HEK293 (cell line): ENCODE results near the gene CLDN24.

Experiments
- CTCF ChIA-PET: fragments of 350-600 bp; formaldehyde crosslinking; extraction: SDS; loops from one replicate; lab custom pipeline; 2021; ENCODE audit warnings: antibody characterized with exemption; lab: Yijun Ruan, JAX
- POLR2A ChIA-PET: fragments of 300-600 bp; formaldehyde crosslinking; extraction: SDS; loops from one replicate; lab custom pipeline; 2020; ENCODE audit warnings: antibody characterized with exemption, inconsistent platforms; lab: Yijun Ruan, JAX
- H3K27ac ChIP-seq: fragments of 200-500 bp; sonication (Bioruptor generic); 2 replicates; pipeline ENCODE4 v1.5.1; 2014; ENCODE audit warnings: low read depth, low read length, control low read depth, inconsistent platforms; ENCODE audit errors: extremely low read depth
- H3K36me3 ChIP-seq, 2 experiments: fragments of 200-500 bp in 1 of 2; sonication (Bioruptor generic) in 1 of 2; 1 replicate in 1 of 2; 2 replicates in 1 of 2; pipeline ENCODE4 v1.5.1; 2014 to 2017; ENCODE audit warnings: inconsistent platforms in 2 of 2, low read length in 2 of 2; ENCODE audit not compliant: control insufficient read depth in 2 of 2, insufficient read depth in 1 of 2
- H3K4me1 ChIP-seq: fragments of 200-500 bp; sonication (Bioruptor generic); 2 replicates; pipeline ENCODE4 v1.5.1; 2014; ENCODE audit warnings: mild to moderate bottlenecking, low read length, inconsistent platforms; ENCODE audit not compliant: control insufficient read depth, insufficient read depth
- H3K4me3 ChIP-seq: 2 replicates; pipeline ENCODE4 v1.5.1; 2011; ENCODE audit warnings: low read depth, mild to moderate bottlenecking, control low read depth, low read length, moderate library complexity
- H3K9me3 ChIP-seq: fragments of 200-500 bp; sonication (Bioruptor generic); 2 replicates; pipeline ENCODE4 v1.5.1; 2014; ENCODE audit warnings: low read depth, low read length, inconsistent platforms; ENCODE audit not compliant: control insufficient read depth, insufficient read depth
- ATF2 ChIP-seq: fragments of 450-650 bp; formaldehyde crosslinking; IDR thresholded peaks from 2 replicates; pipeline ENCODE4 v1.5.1; 2016; ENCODE audit warnings: missing biosample characterization, missing genetic modification characterization, low read depth
- CTCF ChIP-seq: fragments of 450-650 bp; formaldehyde crosslinking; IDR thresholded peaks from 2 replicates; pipeline ENCODE4 v1.5.1; 2016; ENCODE audit warnings: missing biosample characterization, missing genetic modification characterization
- KLF17 ChIP-seq: fragments of 450-650 bp; formaldehyde crosslinking; IDR thresholded peaks from 2 replicates; pipeline ENCODE4 v1.5.1; 2016; ENCODE audit warnings: missing biosample characterization, missing genetic modification characterization
- MZF1 ChIP-seq: fragments of 450-650 bp; formaldehyde crosslinking; IDR thresholded peaks from 2 replicates; pipeline ENCODE4 v1.5.1; 2017; ENCODE audit warnings: missing biosample characterization, missing genetic modification characterization, borderline replicate concordance
- SP2 ChIP-seq: fragments of 450-650 bp; formaldehyde crosslinking; IDR thresholded peaks from 2 replicates; pipeline ENCODE4 v1.5.1; 2016; ENCODE audit warnings: missing biosample characterization, missing genetic modification characterization
- TCF7L2 ChIP-seq: IDR thresholded peaks from 2 replicates; pipeline ENCODE4 v1.6.1; 2011; ENCODE audit warnings: low read depth, mild to moderate bottlenecking, inconsistent platforms, low read length, moderate library complexity, borderline replicate concordance
- ZEB2 ChIP-seq: fragments of 450-650 bp; formaldehyde crosslinking; IDR thresholded peaks from 2 replicates; pipeline ENCODE4 v1.5.1; 2016; ENCODE audit warnings: missing biosample characterization, missing genetic modification characterization
- ZFHX2 ChIP-seq: fragments of 450-650 bp; formaldehyde crosslinking; conservative IDR thresholded peaks from 2 replicates; pipeline ENCODE4 v1.5.1; 2016; ENCODE audit warnings: missing biosample characterization, missing genetic modification characterization
- ZFP37 ChIP-seq: fragments of 450-650 bp; formaldehyde crosslinking; IDR thresholded peaks from 2 replicates; pipeline ENCODE4 v1.5.1; 2016; ENCODE audit warnings: missing biosample characterization, missing genetic modification characterization
- ZFP69B ChIP-seq: fragments of 450-650 bp; formaldehyde crosslinking; IDR thresholded peaks from 2 replicates; pipeline ENCODE4 v1.5.1; 2016; ENCODE audit warnings: missing biosample characterization, missing genetic modification characterization
- ZNF114 ChIP-seq: fragments of 450-650 bp; formaldehyde crosslinking; IDR thresholded peaks from 2 replicates; pipeline ENCODE4 v1.5.0; 2017; ENCODE audit warnings: missing biosample characterization, missing genetic modification characterization
- ZNF175 ChIP-seq: fragments of 450-650 bp; formaldehyde crosslinking; IDR thresholded peaks from 2 replicates; pipeline ENCODE4 v1.5.1; 2016; ENCODE audit warnings: missing biosample characterization, missing genetic modification characterization
- ZNF19 ChIP-seq: fragments of 450-650 bp; formaldehyde crosslinking; IDR thresholded peaks from 2 replicates; pipeline ENCODE4; 2016; ENCODE audit warnings: missing biosample characterization, missing genetic modification characterization, low read depth
- ZNF202 ChIP-seq: fragments of 450-650 bp; formaldehyde crosslinking; IDR thresholded peaks from 2 replicates; pipeline ENCODE4 v1.5.1; 2016; ENCODE audit warnings: missing biosample characterization, missing genetic modification characterization, borderline replicate concordance
- ZNF211 ChIP-seq: fragments of 450-650 bp; formaldehyde crosslinking; IDR thresholded peaks from 2 replicates; pipeline ENCODE4 v1.5.1; 2016; ENCODE audit warnings: low read depth, missing biosample characterization, missing genetic modification characterization
- ZNF362 ChIP-seq: fragments of 450-650 bp; formaldehyde crosslinking; IDR thresholded peaks from 2 replicates; pipeline ENCODE4 v1.5.1; 2016; ENCODE audit warnings: missing biosample characterization, missing genetic modification characterization
- ZNF433 ChIP-seq: fragments of 450-650 bp; formaldehyde crosslinking; IDR thresholded peaks from 2 replicates; pipeline ENCODE4 v1.5.1; 2016; ENCODE audit warnings: missing biosample characterization, missing genetic modification characterization, low read depth
- ZNF544 ChIP-seq: fragments of 450-650 bp; formaldehyde crosslinking; IDR thresholded peaks from 2 replicates; pipeline ENCODE4 v1.5.0; 2017; ENCODE audit warnings: missing biosample characterization, missing genetic modification characterization
- ZNF549 ChIP-seq: fragments of 450-650 bp; IDR thresholded peaks from 2 replicates; pipeline ENCODE4 v1.5.1; 2018; ENCODE audit warnings: missing biosample characterization, missing genetic modification characterization, mild to moderate bottlenecking, inconsistent platforms, moderate library complexity
- ZNF645 ChIP-seq: fragments of 450-650 bp; formaldehyde crosslinking; IDR thresholded peaks from 2 replicates; pipeline ENCODE4; 2016; ENCODE audit warnings: missing biosample characterization, missing genetic modification characterization
- ZNF664 ChIP-seq: fragments of 450-650 bp; formaldehyde crosslinking; IDR thresholded peaks from 2 replicates; pipeline ENCODE4 v1.5.1; 2016; ENCODE audit warnings: missing biosample characterization, missing genetic modification characterization
- ZNF707 ChIP-seq: fragments of 450-650 bp; formaldehyde crosslinking; IDR thresholded peaks from 2 replicates; pipeline ENCODE4 v1.5.1; 2016; ENCODE audit warnings: missing biosample characterization, missing genetic modification characterization
- ZNF785 ChIP-seq: fragments of 450-650 bp; formaldehyde crosslinking; IDR thresholded peaks from 2 replicates; pipeline ENCODE4 v1.5.1; 2016; ENCODE audit warnings: missing biosample characterization, missing genetic modification characterization
- ZSCAN16 ChIP-seq: fragments of 450-650 bp; formaldehyde crosslinking; IDR thresholded peaks from 2 replicates; pipeline ENCODE4 v1.5.1; 2016; ENCODE audit warnings: missing biosample characterization, missing genetic modification characterization
- ZSCAN23 ChIP-seq: fragments of 450-650 bp; formaldehyde crosslinking; IDR thresholded peaks from 2 replicates; pipeline ENCODE4 v1.5.1; 2016; ENCODE audit warnings: missing biosample characterization, missing genetic modification characterization

Gene CLDN24

GRCh38 chr4:183286590-183287308 is 35.5 kb downstream of the CLDN24 start (continued):
- TF ChIP-seq KLF17 (tag by site-specific recombination): no peak
- TF ChIP-seq ZFP69B (tag by site-specific recombination): no peak
- no peak for TF ChIP-seq ZNF114 (tag by site-specific recombination)
- no peak for TF ChIP-seq ZNF785 (tag by site-specific recombination)
- TF ChIP-seq ZNF19: no peak
- no peak for TF ChIP-seq ATF2 (tag by site-specific recombination)
- no peak for TF ChIP-seq ZNF175
- no peak for TF ChIP-seq ZNF544 (tag by site-specific recombination)
- no peak for TF ChIP-seq MZF1 (tag by site-specific recombination)
- no peak for TF ChIP-seq ZFHX2
- TF ChIP-seq, all 188 proteins: peak for 0

GRCh38 chr4:183285886-183286285 is 36.3 kb downstream of the CLDN24 start:
- Histone ChIP-seq H3K27ac (no peak overlapping the region), H3K36me3 (peaks cover 4 to 68% of the 10 kb centered on the region in 2 experiments), H3K4me3 (no peak overlapping the region), H3K4me1 (no peaks in the 10 kb centered on the region), H3K9me3 (no peaks in the 10 kb centered on the region)
- POLR2A ChIA-PET: no interaction called here
- CTCF ChIA-PET: no interaction called here
- TF ChIP-seq ZNF202 (tag by site-specific recombination) (no peak), ZNF433 (tag by site-specific recombination) (no peak), TCF7L2 (no peak), ZSCAN23 (tag by site-specific recombination) (no peak), ZNF362 (tag by site-specific recombination) (no peak), ZNF175 (no peak), ZNF645 (no peak), ZEB2 (tag by site-specific recombination) (no peak), ZFP37 (tag by site-specific recombination) (no peak), ZNF211 (tag by site-specific recombination) (no peak), SP2 (tag by site-specific recombination) (no peak), CTCF (tag by site-specific recombination) (no peak), ZNF664 (tag by site-specific recombination) (no peak), ZNF549 (tag by site-specific recombination) (no peak), ZNF707 (tag by site-specific recombination) (no peak), ZSCAN16 (no peak)
